Measurements from ENCODE around the gene WDR49.

The WDR49 gene

DNA sequence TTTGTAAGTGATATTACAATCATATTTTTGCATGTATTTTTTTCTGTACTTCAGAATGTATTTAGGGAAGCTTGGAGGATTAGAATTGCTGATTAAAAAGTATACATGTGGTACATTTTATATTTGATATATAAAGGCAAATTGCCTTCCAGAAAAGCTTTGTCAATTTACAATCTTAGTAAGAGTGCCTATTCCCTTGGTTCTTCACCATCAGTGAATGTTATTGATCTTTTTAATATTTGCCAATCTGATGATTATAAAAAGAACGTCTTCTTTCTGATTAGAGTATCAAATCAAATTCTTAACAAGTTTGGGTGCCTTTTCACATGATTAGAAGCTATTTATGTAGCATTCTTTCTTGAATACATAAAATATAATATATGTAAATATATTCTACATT is 9.1 kb downstream of the WDR49 start:
- no peak for TF ChIP-seq TCF12 (IDR thresholded peaks at IDR 0.05; ENCODE audit: low read depth)
- no peak for TF ChIP-seq EGR1 (IDR thresholded peaks at IDR 0.05)
- TF ChIP-seq, protein P1, sequence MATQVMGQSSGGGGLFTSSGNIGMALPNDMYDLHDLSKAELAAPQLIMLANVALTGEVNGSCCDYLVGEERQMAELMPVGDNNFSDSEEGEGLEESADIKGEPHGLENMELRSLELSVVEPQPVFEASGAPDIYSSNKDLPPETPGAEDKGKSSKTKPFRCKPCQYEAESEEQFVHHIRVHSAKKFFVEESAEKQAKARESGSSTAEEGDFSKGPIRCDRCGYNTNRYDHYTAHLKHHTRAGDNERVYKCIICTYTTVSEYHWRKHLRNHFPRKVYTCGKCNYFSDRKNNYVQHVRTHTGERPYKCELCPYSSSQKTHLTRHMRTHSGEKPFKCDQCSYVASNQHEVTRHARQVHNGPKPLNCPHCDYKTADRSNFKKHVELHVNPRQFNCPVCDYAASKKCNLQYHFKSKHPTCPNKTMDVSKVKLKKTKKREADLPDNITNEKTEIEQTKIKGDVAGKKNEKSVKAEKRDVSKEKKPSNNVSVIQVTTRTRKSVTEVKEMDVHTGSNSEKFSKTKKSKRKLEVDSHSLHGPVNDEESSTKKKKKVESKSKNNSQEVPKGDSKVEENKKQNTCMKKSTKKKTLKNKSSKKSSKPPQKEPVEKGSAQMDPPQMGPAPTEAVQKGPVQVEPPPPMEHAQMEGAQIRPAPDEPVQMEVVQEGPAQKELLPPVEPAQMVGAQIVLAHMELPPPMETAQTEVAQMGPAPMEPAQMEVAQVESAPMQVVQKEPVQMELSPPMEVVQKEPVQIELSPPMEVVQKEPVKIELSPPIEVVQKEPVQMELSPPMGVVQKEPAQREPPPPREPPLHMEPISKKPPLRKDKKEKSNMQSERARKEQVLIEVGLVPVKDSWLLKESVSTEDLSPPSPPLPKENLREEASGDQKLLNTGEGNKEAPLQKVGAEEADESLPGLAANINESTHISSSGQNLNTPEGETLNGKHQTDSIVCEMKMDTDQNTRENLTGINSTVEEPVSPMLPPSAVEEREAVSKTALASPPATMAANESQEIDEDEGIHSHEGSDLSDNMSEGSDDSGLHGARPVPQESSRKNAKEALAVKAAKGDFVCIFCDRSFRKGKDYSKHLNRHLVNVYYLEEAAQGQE (IDR thresholded peaks at IDR 0.05; ENCODE audit: low read depth): no peak
- TF ChIP-seq TAF1 (IDR thresholded peaks at IDR 0.05; ENCODE audit: low read depth): no peak
- no peak for TF ChIP-seq TEAD4 (IDR thresholded peaks at IDR 0.05)
- TF ChIP-seq EP300 (IDR thresholded peaks at IDR 0.05; ENCODE audit: borderline replicate concordance): no peak
- TF ChIP-seq NFIC (IDR thresholded peaks at IDR 0.05): no peak
- no peak for TF ChIP-seq CREB1 (IDR thresholded peaks at IDR 0.05; ENCODE audit: low read depth)
- no peak for TF ChIP-seq FOXM1 (IDR thresholded peaks at IDR 0.05; ENCODE audit: borderline replicate concordance, low read depth)
- no peak for TF ChIP-seq YY1 (IDR thresholded peaks at IDR 0.05; ENCODE audit: low read depth)
- TF ChIP-seq ZBTB7A (IDR thresholded peaks at IDR 0.05; ENCODE audit: low read depth): no peak
- TF ChIP-seq CEBPB (IDR thresholded peaks at IDR 0.05): no peak
- TF ChIP-seq, protein P2, sequence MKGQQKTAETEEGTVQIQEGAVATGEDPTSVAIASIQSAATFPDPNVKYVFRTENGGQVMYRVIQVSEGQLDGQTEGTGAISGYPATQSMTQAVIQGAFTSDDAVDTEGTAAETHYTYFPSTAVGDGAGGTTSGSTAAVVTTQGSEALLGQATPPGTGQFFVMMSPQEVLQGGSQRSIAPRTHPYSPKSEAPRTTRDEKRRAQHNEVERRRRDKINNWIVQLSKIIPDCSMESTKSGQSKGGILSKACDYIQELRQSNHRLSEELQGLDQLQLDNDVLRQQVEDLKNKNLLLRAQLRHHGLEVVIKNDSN (IDR thresholded peaks at IDR 0.05): no peak
- TF ChIP-seq, protein P3, sequence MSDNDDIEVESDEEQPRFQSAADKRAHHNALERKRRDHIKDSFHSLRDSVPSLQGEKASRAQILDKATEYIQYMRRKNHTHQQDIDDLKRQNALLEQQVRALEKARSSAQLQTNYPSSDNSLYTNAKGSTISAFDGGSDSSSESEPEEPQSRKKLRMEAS (IDR thresholded peaks at IDR 0.05): no peak
- no peak for TF ChIP-seq RAD21 (IDR thresholded peaks at IDR 0.05; ENCODE audit: low read depth)

DNA sequence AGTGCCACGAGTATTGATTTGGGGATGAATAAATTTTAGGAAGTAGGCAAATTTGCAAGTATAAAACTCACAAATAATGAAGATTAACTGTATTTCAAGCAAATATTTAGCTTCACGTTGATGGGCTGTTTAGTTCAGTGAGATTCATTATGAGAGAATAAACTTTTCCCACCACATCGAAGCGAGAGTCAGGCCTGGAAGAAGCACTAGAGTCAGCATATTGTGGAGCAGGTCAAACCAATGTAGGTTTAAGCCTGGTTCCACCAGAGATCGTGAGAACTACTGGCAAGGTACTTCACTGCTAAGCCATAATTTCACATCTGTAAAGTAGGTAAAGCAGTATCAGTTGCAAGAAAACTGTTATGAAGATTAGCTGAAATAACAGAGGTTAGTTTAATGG is 22.3 kb downstream of the WDR49 start:
- TF ChIP-seq TAF1 (IDR thresholded peaks at IDR 0.05; ENCODE audit: low read depth) (no peak), RAD21 (IDR thresholded peaks at IDR 0.05; ENCODE audit: low read depth) (no peak), EP300 (IDR thresholded peaks at IDR 0.05; ENCODE audit: borderline replicate concordance) (no peak), NFIC (IDR thresholded peaks at IDR 0.05) (no peak), CREB1 (IDR thresholded peaks at IDR 0.05; ENCODE audit: low read depth) (no peak), YY1 (IDR thresholded peaks at IDR 0.05; ENCODE audit: low read depth) (no peak), ZBTB7A (IDR thresholded peaks at IDR 0.05; ENCODE audit: low read depth) (no peak), CEBPB (IDR thresholded peaks at IDR 0.05) (no peak)
- TF ChIP-seq, protein P1 (IDR thresholded peaks at IDR 0.05; ENCODE audit: low read depth): no peak

DNA sequence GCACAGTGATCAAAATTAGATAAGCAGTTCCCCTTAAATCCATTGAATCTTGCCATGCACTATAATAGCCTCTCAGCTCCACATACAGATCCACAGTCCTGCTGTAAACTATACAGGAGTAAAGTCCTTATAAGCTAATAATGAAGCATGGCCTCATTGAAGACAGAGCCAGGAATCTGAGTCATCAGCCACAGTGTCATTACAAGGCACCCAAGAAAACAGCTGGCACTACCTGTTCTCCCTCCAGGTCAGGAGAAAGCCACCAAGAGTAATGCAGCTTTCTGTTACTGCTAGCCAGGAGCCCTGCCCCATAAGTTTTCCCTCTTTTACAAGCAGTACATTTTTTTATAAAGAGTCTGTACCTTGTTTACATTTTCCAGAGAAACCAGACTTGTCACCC is 27.3 kb downstream of the WDR49 start:
- TF ChIP-seq EP300 (IDR thresholded peaks at IDR 0.05; ENCODE audit: borderline replicate concordance) (no peak), CEBPB (IDR thresholded peaks at IDR 0.05) (no peak), TEAD4 (IDR thresholded peaks at IDR 0.05) (no peak), CREB1 (IDR thresholded peaks at IDR 0.05; ENCODE audit: low read depth) (no peak), NFIC (IDR thresholded peaks at IDR 0.05) (no peak), TAF1 (IDR thresholded peaks at IDR 0.05; ENCODE audit: low read depth) (no peak), TCF12 (IDR thresholded peaks at IDR 0.05; ENCODE audit: low read depth) (no peak), EGR1 (IDR thresholded peaks at IDR 0.05) (no peak), YY1 (IDR thresholded peaks at IDR 0.05; ENCODE audit: low read depth) (no peak), ZBTB7A (IDR thresholded peaks at IDR 0.05; ENCODE audit: low read depth) (no peak), RAD21 (IDR thresholded peaks at IDR 0.05; ENCODE audit: low read depth) (no peak), FOXM1 (IDR thresholded peaks at IDR 0.05; ENCODE audit: borderline replicate concordance, low read depth) (no peak)
- TF ChIP-seq, protein P1 (IDR thresholded peaks at IDR 0.05; ENCODE audit: low read depth): no peak
- TF ChIP-seq, protein P3 (IDR thresholded peaks at IDR 0.05): no peak
- TF ChIP-seq, protein P2 (IDR thresholded peaks at IDR 0.05): no peak

DNA sequence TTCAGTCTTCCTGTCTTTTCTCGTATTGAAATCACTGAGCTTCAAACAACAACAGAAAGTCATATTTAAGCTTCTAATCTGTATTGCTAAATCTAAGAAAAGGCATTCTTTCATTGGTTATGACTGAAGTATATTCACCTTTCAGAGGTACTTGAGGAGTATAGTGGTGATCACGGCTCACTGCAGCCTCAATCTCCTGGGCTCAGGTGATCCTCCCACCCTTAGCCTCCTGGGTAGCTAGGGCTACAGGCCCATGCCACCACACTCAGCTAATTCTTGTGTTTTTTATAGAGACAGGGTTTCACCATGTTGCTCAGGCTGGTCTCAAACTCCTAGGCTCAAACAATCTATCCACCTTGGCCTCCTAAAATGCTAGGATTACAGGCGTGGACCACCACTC is 38.7 kb downstream of the WDR49 start:
- TF ChIP-seq EGR1 (IDR thresholded peaks at IDR 0.05) (no peak), CEBPB (IDR thresholded peaks at IDR 0.05) (no peak), TAF1 (IDR thresholded peaks at IDR 0.05; ENCODE audit: low read depth) (no peak), TCF12 (IDR thresholded peaks at IDR 0.05; ENCODE audit: low read depth) (no peak), FOXM1 (IDR thresholded peaks at IDR 0.05; ENCODE audit: borderline replicate concordance, low read depth) (no peak), TEAD4 (IDR thresholded peaks at IDR 0.05) (no peak), EP300 (IDR thresholded peaks at IDR 0.05; ENCODE audit: borderline replicate concordance) (no peak), RAD21 (IDR thresholded peaks at IDR 0.05; ENCODE audit: low read depth) (no peak), YY1 (IDR thresholded peaks at IDR 0.05; ENCODE audit: low read depth) (no peak), CREB1 (IDR thresholded peaks at IDR 0.05; ENCODE audit: low read depth) (no peak), NFIC (IDR thresholded peaks at IDR 0.05) (no peak), ZBTB7A (IDR thresholded peaks at IDR 0.05; ENCODE audit: low read depth) (no peak)
- TF ChIP-seq, protein P3 (IDR thresholded peaks at IDR 0.05): no peak
- TF ChIP-seq, protein P2 (IDR thresholded peaks at IDR 0.05): no peak
- TF ChIP-seq, protein P1 (IDR thresholded peaks at IDR 0.05; ENCODE audit: low read depth): no peak

All from Ishikawa (cell line).